GM23338 (cell line): ENCODE results near the gene NEMP1. TPM values are rescaled to one million over a fixed set of nuclear protein-coding genes. Genes with fewer than 3 reads are reported as not detected.
"Not testable (repeated sequence)": the region's sequence is repeated elsewhere in the genome, so short reads cannot be mapped to it uniquely, and the experiment has no call there.

Experiments used
- ATAC-seq: fragments of 200-7000 bp; cut with Tn5 transposase; 3 replicates; pipeline ENCODE4 v1.9.1; 2020
- DNase-seq: peaks from one replicate; pipeline ENCODE4 v3.0.0-alpha.2; 2015; ENCODE audit warnings: low spot score
- H2AFZ ChIP-seq: fragments of 200-600 bp; sonication (generic); 2 replicates; pipeline ENCODE4 v1.8.0; 2016; ENCODE audit warnings: antibody characterized with exemption, mild to moderate bottlenecking, moderate library complexity
- H3F3A ChIP-seq: fragments of 200-600 bp; sonication (generic); replicated peaks from 2 replicates; pipeline ENCODE4 v1.8.0; 2017; ENCODE audit warnings: antibody characterized with exemption, mixed run types, low read depth
- H3K27ac ChIP-seq: fragments of 200-600 bp; sonication (generic); 2 replicates; pipeline ENCODE4 v1.6.1; 2016; ENCODE audit warnings: low read depth
- H3K27me3 ChIP-seq: fragments of 200-600 bp; sonication (generic); 2 replicates; pipeline ENCODE4 v1.8.0; 2016; ENCODE audit warnings: mild to moderate bottlenecking, mixed run types, moderate library complexity; ENCODE audit not compliant: insufficient read depth
- H3K36me3 ChIP-seq: fragments of 200-600 bp; sonication (generic); 2 replicates; pipeline ENCODE4 v1.8.0; 2016; ENCODE audit warnings: mild to moderate bottlenecking; ENCODE audit not compliant: insufficient read depth
- H3K4me1 ChIP-seq: fragments of 200-600 bp; sonication (generic); 2 replicates; pipeline ENCODE4 v1.8.0; 2016; ENCODE audit warnings: mild to moderate bottlenecking, moderate library complexity; ENCODE audit not compliant: insufficient read depth
- H3K4me2 ChIP-seq: fragments of 200-600 bp; sonication (generic); 2 replicates; pipeline ENCODE4 v1.7.1; 2017; ENCODE audit warnings: mixed run types
- H3K4me3 ChIP-seq: fragments of 200-600 bp; sonication (generic); 2 replicates; pipeline ENCODE4 v1.6.1; 2016; ENCODE audit warnings: mixed run types
- H3K79me2 ChIP-seq: fragments of 200-600 bp; sonication (generic); replicated peaks from 2 replicates; pipeline ENCODE4 v1.8.0; 2017; ENCODE audit warnings: mild to moderate bottlenecking; ENCODE audit not compliant: insufficient read depth
- H3K9me2 ChIP-seq: fragments of 200-600 bp; sonication (generic); 2 replicates; pipeline ENCODE4 v1.8.0; 2017; ENCODE audit not compliant: insufficient read depth
- H4K20me1 ChIP-seq: fragments of 200-600 bp; sonication (generic); replicated peaks from 2 replicates; pipeline ENCODE4 v1.8.0; 2017; ENCODE audit warnings: mild to moderate bottlenecking; ENCODE audit not compliant: insufficient read depth
- H3K27ac Mint-ChIP-seq: 2 replicates; pipeline ENCODE4 v1.8.0; 2020; ENCODE audit warnings: inconsistent platforms, mild to moderate bottlenecking, moderate library complexity, mixed read lengths
- H3K27me3 Mint-ChIP-seq: 3 replicates; pipeline ENCODE4 v1.8.0; 2022; ENCODE audit warnings: low read depth, mild to moderate bottlenecking, moderate library complexity, mixed read lengths, inconsistent platforms; ENCODE audit not compliant: insufficient read depth, poor library complexity
- H3K36me3 Mint-ChIP-seq: 3 replicates; pipeline ENCODE4 v1.8.0; 2021; ENCODE audit warnings: low read depth, mild to moderate bottlenecking, inconsistent platforms, moderate library complexity, mixed read lengths
- H3K4me1 Mint-ChIP-seq: 3 replicates; pipeline ENCODE4 v1.8.0; 2020; ENCODE audit warnings: mild to moderate bottlenecking, inconsistent platforms, mixed read lengths
- H3K4me3 Mint-ChIP-seq: 3 replicates; pipeline ENCODE4 v1.8.0; 2021; ENCODE audit warnings: moderate library complexity, mild to moderate bottlenecking, inconsistent platforms, mixed read lengths
- H3K9me3 Mint-ChIP-seq: 3 replicates; pipeline ENCODE4 v1.8.0; 2020; ENCODE audit warnings: moderate library complexity, mild to moderate bottlenecking, inconsistent platforms, mixed read lengths
- CTCF ChIP-seq, 2 experiments: fragments of 200-600 bp in 1 of 2; sonication (generic) in 1 of 2; conservative IDR thresholded peaks; 2 replicates each; pipeline versions ENCODE4 v1.5.1 to v1.6.1; 2016 to 2017; ENCODE audit warnings: antibody characterized with exemption in 2 of 2, low read depth in 2 of 2, mild to moderate bottlenecking in 2 of 2, moderate library complexity in 1 of 2
- EZH2 ChIP-seq: fragments of 200-600 bp; sonication (generic); IDR thresholded peaks from one replicate; pipeline ENCODE4 v1.8.0; 2017; ENCODE audit warnings: antibody characterized with exemption, mild to moderate bottlenecking, low read depth; ENCODE audit not compliant: unreplicated experiment
- STAT1 ChIP-seq: IDR thresholded peaks from one replicate; pipeline ENCODE4 v1.6.1; 2016; ENCODE audit warnings: antibody characterized with exemption; ENCODE audit not compliant: unreplicated experiment
- ZNF462 ChIP-seq: fragments of 250-450 bp; sonication (Bioruptor Pico); IDR thresholded peaks from 2 replicates; pipeline ENCODE4 v1.5.0; 2020; ENCODE audit warnings: mild to moderate bottlenecking, moderate library complexity
- polyA plus RNA-seq: library from polyadenylated mRNA; unstranded; fragments of >200 nt; fragmentation: Nextera tagmentation; extraction: Ambion mirVana; gene quantifications from 2 replicates; pipeline ENCODE4 v1.2.1, GENCODE V29; 2016
- total RNA-seq: library from RNA; depleted of rRNA; stranded (reverse); fragments of >200 nt; shearing (Covaris generic); gene quantifications from 2 replicates; pipeline ENCODE4 v1.2.3, GENCODE V29; 2014
- TF ChIP-seq, protein P1 (sequence below): IDR thresholded peaks from one replicate; pipeline ENCODE4 v1.6.1; 2018; ENCODE audit warnings: antibody characterized with exemption; ENCODE audit not compliant: unreplicated experiment

NEMP1 gene
- total and polyA plus RNA-seq, 2 experiments from 2014 or later, result 11.9 to 35.0 TPM

GRCh38 chr12:57123813-57124212 lies 45.2 kb upstream of the NEMP1 start (continued):
- TF ChIP-seq ZNF462 (CRISPR knock-in tag), result no peak

GRCh38 chr12:57120718-57121117 lies 42.1 kb upstream of the NEMP1 start:
- H4K20me1 ChIP-seq, H3K36me3 ChIP-seq, H3K4me1 ChIP-seq, H3K79me2 ChIP-seq, H3K4me3 Mint-ChIP-seq, H3K27ac Mint-ChIP-seq, H2AFZ ChIP-seq, H3K4me1 Mint-ChIP-seq, DNase-seq, ATAC-seq, H3F3A ChIP-seq, H3K36me3 Mint-ChIP-seq, H3K4me2 ChIP-seq, H3K27me3 ChIP-seq, H3K27ac ChIP-seq, H3K9me2 ChIP-seq, H3K4me3 ChIP-seq: not testable (repeated sequence)
- peaks cover 15% of the 10 kb centered on the region; the same call in 2 of the 3 replicates for H3K9me3 Mint-ChIP-seq
- H3K27me3 Mint-ChIP-seq, result peaks cover 13% of the 10 kb centered on the region

GRCh38 chr12:57119294-57120085 lies 40.9 kb upstream of the NEMP1 start:
- H3K27me3 Mint-ChIP-seq, result peaks cover 13% of the 10 kb centered on the region
- Histone ChIP-seq H3K27me3 (no peaks in the 10 kb centered on the region), H3K36me3 (no peaks in the 10 kb centered on the region), H3F3A (no peaks in the 10 kb centered on the region), H2AFZ (no peak overlapping the region), H3K27ac (no peak overlapping the region), H3K4me2 (no peak overlapping the region), H4K20me1 (no peaks in the 10 kb centered on the region), H3K79me2 (no peaks in the 10 kb centered on the region), H3K4me1 (no peaks in the 10 kb centered on the region), H3K4me3 (no peak overlapping the region), H3K9me2 (no peaks in the 10 kb centered on the region)
- H3K36me3 Mint-ChIP-seq, result peaks cover 5% of the 10 kb centered on the region; the same call in 2 of the 3 replicates
- no peak overlapping the region for H3K27ac Mint-ChIP-seq
- H3K4me1 Mint-ChIP-seq, result peaks cover 2% of the 10 kb centered on the region; the same call in 2 of the 3 replicates
- H3K9me3 Mint-ChIP-seq, result peaks cover 15% of the 10 kb centered on the region; the same call in 2 of the 3 replicates
- DNase-seq (no peak), ATAC-seq (no peak)
- no peak overlapping the region for H3K4me3 Mint-ChIP-seq
- TF ChIP-seq STAT1, result no peak
- TF ChIP-seq EZH2, result no peak
- TF ChIP-seq, protein P1, sequence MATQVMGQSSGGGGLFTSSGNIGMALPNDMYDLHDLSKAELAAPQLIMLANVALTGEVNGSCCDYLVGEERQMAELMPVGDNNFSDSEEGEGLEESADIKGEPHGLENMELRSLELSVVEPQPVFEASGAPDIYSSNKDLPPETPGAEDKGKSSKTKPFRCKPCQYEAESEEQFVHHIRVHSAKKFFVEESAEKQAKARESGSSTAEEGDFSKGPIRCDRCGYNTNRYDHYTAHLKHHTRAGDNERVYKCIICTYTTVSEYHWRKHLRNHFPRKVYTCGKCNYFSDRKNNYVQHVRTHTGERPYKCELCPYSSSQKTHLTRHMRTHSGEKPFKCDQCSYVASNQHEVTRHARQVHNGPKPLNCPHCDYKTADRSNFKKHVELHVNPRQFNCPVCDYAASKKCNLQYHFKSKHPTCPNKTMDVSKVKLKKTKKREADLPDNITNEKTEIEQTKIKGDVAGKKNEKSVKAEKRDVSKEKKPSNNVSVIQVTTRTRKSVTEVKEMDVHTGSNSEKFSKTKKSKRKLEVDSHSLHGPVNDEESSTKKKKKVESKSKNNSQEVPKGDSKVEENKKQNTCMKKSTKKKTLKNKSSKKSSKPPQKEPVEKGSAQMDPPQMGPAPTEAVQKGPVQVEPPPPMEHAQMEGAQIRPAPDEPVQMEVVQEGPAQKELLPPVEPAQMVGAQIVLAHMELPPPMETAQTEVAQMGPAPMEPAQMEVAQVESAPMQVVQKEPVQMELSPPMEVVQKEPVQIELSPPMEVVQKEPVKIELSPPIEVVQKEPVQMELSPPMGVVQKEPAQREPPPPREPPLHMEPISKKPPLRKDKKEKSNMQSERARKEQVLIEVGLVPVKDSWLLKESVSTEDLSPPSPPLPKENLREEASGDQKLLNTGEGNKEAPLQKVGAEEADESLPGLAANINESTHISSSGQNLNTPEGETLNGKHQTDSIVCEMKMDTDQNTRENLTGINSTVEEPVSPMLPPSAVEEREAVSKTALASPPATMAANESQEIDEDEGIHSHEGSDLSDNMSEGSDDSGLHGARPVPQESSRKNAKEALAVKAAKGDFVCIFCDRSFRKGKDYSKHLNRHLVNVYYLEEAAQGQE, result no peak
- no peak for TF ChIP-seq CTCF (conservative IDR thresholded peaks at IDR 0.05; ENCODE audit: low read depth in 2 of 2)
